Activated naive CD8-positive, alpha-beta T cell treated with anti-CD3 and anti-CD28 coated beads, Interleukin-2, amount 10 ng/mL, durations not matched to agents 7 days and 5 days (primary cell): ENCODE measurements around the gene SSPN. TPM values are rescaled to one million over a fixed set of nuclear protein-coding genes. Genes with fewer than 3 reads are reported as not detected.
"Not testable (repeated sequence)": the region's sequence is repeated elsewhere in the genome, so short reads cannot be mapped to it uniquely, and the experiment has no call there.

Experiments used
- ATAC-seq: fragments of 150-1000 bp; cut with Tn5 transposase; one replicate; pipeline ENCODE4 v1.10.0; 2021; ENCODE audit warnings: low read depth, moderate library complexity
- POLR2A ChIA-PET: fragments of 350-600 bp; sonication (Branson Sonifier 250); formaldehyde crosslinking; loops from one replicate; lab custom pipeline; 2021; ENCODE audit warnings: antibody characterized with exemption; lab: Charles Lee
- DNase-seq: peaks from one replicate; pipeline ENCODE4 v3.0.0; 2021
- H3K27ac Mint-ChIP-seq: one replicate; pipeline ENCODE4 v1.8.0; 2022; ENCODE audit warnings: mild to moderate bottlenecking, mixed read lengths
- H3K27me3 Mint-ChIP-seq: one replicate; pipeline ENCODE4 v1.8.0; 2022; ENCODE audit warnings: mild to moderate bottlenecking, moderate library complexity, mixed read lengths
- H3K36me3 Mint-ChIP-seq: one replicate; pipeline ENCODE4 v1.8.0; 2021; ENCODE audit warnings: mild to moderate bottlenecking, mixed read lengths
- H3K4me1 Mint-ChIP-seq: one replicate; pipeline ENCODE4 v1.8.0; 2021; ENCODE audit warnings: mixed read lengths
- H3K4me3 Mint-ChIP-seq: one replicate; pipeline ENCODE4 v1.8.0; 2022; ENCODE audit warnings: mild to moderate bottlenecking, moderate library complexity, mixed read lengths
- H3K9me3 Mint-ChIP-seq: one replicate; pipeline ENCODE4 v1.8.0; 2021; ENCODE audit warnings: mixed read lengths
- total RNA-seq, 2 experiments: library from RNA; stranded (reverse); gene quantifications; one replicate each; pipeline ENCODE4 v1.2.3, GENCODE V29; 2021

The SSPN gene
- total RNA-seq, 2 experiments from 2014 or later, result not detected

DNA sequence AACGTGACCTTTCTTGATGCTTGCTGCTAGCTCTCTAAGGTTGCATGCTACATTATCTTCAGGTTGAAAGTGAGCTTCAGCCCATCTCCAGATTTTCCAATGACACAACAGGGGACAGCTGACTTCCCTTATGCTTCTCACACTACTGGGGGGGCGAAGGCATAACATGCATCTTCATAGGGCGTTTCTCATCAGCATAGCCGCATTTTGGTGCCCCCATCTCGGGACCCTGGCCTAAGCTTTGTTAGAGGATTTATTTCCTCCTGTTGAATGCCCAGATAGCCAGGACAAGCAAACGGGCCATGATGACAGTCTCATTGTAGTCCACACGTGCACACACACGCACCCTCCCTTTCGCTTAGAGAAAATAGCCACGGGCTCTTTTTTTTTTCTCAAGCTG, 30.7 kb downstream of the SSPN start:
- H3K27me3 Mint-ChIP-seq, result peaks cover 44% of the 10 kb centered on the region
- H3K4me1 Mint-ChIP-seq, result peaks cover 2% of the 10 kb centered on the region
- no peaks in the 10 kb centered on the region for H3K36me3 Mint-ChIP-seq
- ATAC-seq, result no peak
- H3K9me3 Mint-ChIP-seq, result no peaks in the 10 kb centered on the region
- no peak overlapping the region for H3K27ac Mint-ChIP-seq
- H3K4me3 Mint-ChIP-seq, result no peak overlapping the region
- no peak for DNase-seq
- POLR2A ChIA-PET, result no interaction called here

DNA sequence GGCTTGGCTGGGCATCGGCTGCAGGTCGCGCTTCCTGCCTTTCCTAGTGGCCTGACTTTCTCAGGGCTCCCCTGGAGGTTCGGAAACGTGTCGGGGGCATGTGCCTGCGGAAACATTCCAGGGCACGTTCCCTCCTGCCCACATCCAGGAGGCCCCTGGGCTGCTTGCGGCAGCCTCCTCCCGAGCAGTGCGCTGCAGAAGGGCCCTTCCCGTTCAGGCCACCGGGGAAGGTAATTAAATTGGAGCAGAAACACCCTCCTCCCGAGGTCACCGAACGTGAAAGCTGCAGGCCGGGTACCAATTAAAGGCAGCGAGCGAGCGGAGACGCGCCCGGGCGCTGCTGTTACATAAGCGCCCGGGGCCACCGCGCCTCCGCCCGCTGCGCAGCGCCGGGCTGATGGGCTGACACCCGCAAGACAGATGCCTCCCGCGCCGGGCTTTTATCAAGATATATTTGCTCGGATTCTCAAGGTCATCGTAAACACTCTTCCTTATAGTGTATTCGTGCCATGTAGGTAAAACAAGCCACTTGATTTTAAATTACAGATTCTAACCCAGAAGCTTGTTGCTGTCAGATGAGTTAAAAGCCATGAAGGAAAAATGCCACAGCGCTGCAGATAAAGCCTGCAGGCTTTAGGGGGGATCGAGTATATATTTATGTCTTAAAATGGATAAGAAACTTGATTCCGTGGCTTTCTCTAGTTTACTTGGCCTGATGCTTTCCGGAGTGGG, 31.4 kb downstream of the SSPN start:
- peak overlapping the region; percentile 39 for H3K4me3 Mint-ChIP-seq
- POLR2A ChIA-PET, result no interaction called here
- DNase-seq (no peak), ATAC-seq (no peak)
- H3K27ac Mint-ChIP-seq, result no peak overlapping the region
- peaks cover 44% of the 10 kb centered on the region for H3K27me3 Mint-ChIP-seq
- peaks cover 2% of the 10 kb centered on the region for H3K4me1 Mint-ChIP-seq
- H3K9me3 Mint-ChIP-seq, result no peaks in the 10 kb centered on the region
- H3K36me3 Mint-ChIP-seq, result no peaks in the 10 kb centered on the region

DNA sequence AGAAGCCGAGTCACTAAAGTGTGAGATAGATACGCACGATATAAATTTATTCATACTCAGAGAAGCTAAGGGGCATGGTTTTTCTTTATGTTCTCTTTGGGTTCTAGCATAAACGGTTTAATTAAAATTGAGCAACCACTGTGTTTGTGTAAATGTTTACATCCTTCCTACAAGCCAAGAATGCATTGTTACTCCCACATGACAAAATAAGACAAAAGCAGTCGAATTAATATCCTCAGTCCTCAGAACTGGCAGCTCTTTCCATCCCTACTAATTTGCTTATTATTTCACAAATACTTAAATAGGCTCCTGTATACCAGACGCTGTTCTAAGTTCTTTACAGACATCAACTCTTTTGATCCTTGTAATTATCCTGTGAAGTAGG, 32.0 kb downstream of the SSPN start:
- H3K9me3 Mint-ChIP-seq, result no peaks in the 10 kb centered on the region
- POLR2A ChIA-PET, result no interaction called here
- H3K4me3 Mint-ChIP-seq, result no peak overlapping the region
- H3K36me3 Mint-ChIP-seq, result no peaks in the 10 kb centered on the region
- H3K27ac Mint-ChIP-seq, result no peak overlapping the region
- H3K4me1 Mint-ChIP-seq, result peaks cover 2% of the 10 kb centered on the region
- DNase-seq, result no peak
- ATAC-seq, result no peak
- H3K27me3 Mint-ChIP-seq, result peaks cover 48% of the 10 kb centered on the region

DNA sequence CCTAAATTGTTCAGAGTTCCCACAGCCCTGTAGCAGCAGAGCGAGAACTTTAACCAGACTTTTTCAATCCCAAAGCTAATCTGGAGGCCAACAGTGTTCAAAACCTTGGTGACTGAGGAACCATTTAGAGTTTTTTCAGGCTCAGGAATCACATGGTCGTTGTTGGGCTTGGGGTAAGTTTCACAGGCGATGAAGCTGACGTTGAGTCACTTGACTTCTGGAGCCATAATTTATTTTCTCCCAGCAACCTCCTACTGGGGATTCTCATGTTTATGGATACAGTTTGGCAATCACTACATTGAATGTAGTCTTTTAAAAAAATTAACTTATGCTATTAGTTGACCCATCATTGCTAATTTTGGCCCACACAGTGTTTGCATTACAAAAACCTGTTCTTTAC, 34.5 kb downstream of the SSPN start:
- H3K27ac Mint-ChIP-seq, result no peak overlapping the region
- POLR2A ChIA-PET, result no interaction called here
- H3K9me3 Mint-ChIP-seq, result no peaks in the 10 kb centered on the region
- DNase-seq (no peak), ATAC-seq (no peak)
- no peaks in the 10 kb centered on the region for H3K36me3 Mint-ChIP-seq
- peaks cover 49% of the 10 kb centered on the region for H3K27me3 Mint-ChIP-seq
- peaks cover 2% of the 10 kb centered on the region for H3K4me1 Mint-ChIP-seq
- H3K4me3 Mint-ChIP-seq, result no peak overlapping the region

DNA sequence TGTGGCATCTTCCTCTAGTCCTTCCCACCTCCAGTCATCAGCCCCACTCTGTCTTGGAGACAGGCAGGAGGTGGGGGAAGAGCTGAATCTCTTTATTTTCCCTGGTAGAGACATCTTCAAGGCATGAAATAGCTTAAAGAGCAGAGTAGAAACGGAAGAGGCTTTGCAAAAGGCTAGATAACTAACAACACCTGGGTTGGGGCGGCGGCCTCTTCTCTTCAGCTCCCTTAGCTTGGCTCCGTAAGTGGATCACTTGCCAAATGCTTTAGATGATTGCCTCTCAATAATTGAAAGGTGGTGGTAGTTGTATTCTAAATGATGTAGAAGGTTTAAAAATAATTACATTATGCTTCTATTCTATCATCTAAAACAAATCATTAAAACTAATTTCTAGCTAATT, 36.1 kb downstream of the SSPN start:
- POLR2A ChIA-PET, result no interaction called here
- no peak for DNase-seq
- H3K9me3 Mint-ChIP-seq, result no peaks in the 10 kb centered on the region
- H3K4me1 Mint-ChIP-seq, result peaks cover 2% of the 10 kb centered on the region
- no peak overlapping the region for H3K27ac Mint-ChIP-seq
- peaks cover 38% of the 10 kb centered on the region for H3K27me3 Mint-ChIP-seq
- no peak for ATAC-seq
- H3K4me3 Mint-ChIP-seq, result no peak overlapping the region
- H3K36me3 Mint-ChIP-seq, result no peaks in the 10 kb centered on the region

DNA sequence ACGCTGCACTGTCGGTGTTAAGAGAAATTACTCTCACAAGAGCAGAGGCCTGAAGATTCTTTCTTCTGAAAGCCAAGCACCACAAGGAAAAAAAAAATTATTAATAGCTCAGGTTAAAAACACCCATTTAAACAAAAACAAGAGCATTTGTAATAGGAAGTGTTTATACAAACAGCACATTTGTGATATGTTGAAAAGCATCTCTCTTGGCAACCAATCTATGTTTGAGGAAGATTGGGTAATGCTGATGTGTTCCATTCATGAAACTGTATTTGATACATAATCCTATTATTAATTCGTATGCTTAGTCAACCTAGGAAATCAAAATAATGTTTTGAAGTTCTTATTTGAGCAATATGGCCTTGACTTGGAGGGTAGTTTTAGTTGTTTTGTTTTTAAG, 36.5 kb downstream of the SSPN start:
- peaks cover 33% of the 10 kb centered on the region for H3K27me3 Mint-ChIP-seq
- peaks cover 2% of the 10 kb centered on the region for H3K4me1 Mint-ChIP-seq
- no peaks in the 10 kb centered on the region for H3K36me3 Mint-ChIP-seq
- no peaks in the 10 kb centered on the region for H3K9me3 Mint-ChIP-seq
- ATAC-seq, result no peak
- no peak overlapping the region for H3K27ac Mint-ChIP-seq
- POLR2A ChIA-PET, result no interaction called here
- no peak for DNase-seq
- H3K4me3 Mint-ChIP-seq, result no peak overlapping the region

DNA sequence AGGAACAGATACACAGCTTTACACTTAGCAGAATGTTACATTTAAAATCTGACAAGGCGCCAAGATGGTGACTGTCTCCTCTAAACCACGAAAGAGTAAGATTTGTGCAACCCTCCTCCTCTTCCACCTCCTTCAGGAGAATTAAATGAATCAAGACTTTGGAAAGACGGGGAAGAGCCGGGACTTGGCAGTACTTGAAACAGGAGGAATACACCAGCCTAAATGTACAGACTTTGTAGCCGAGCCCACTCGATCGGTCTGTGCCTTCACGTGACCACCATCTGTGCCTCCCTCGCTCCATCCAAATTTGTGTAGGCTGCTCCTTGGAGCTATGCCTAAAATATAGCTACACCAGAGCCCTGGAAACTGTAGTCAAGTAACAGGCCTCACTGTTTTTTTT, 38.3 kb downstream of the SSPN start:
- Mint-ChIP-seq H3K27ac (no peak overlapping the region), H3K4me3 (no peak overlapping the region)
- POLR2A ChIA-PET, result no interaction called here

DNA sequence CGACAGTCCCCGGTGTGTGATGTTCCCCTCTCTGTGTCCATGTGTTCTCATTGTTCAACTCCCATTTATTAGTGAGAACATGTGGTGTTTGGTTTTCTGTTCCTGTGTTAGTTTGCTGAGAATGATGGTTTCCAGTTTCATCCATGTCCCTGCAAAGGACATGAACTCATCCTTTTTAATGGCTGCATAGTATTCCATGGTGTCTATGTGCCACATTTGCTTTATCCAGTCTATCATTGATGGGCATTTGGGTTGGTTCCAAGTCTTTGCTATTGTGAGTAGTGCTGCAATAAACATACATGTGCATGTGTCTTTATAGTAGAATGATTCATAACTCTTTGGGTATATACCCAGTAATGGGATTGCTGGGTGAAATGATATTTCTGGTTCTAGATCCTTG, 40.1 kb downstream of the SSPN start:
- DNase-seq, H3K36me3 Mint-ChIP-seq, H3K4me3 Mint-ChIP-seq, H3K27ac Mint-ChIP-seq, POLR2A ChIA-PET, H3K9me3 Mint-ChIP-seq, ATAC-seq, H3K4me1 Mint-ChIP-seq: not testable (repeated sequence)
- peaks cover 22% of the 10 kb centered on the region for H3K27me3 Mint-ChIP-seq

More for the DNA sequence above, 38.3 kb downstream of the SSPN start:
- DNase-seq (no peak), ATAC-seq (no peak)
- Mint-ChIP-seq H3K27me3 (peaks cover 22% of the 10 kb centered on the region), H3K9me3 (no peaks in the 10 kb centered on the region), H3K36me3 (no peaks in the 10 kb centered on the region), H3K4me1 (peaks cover 1% of the 10 kb centered on the region)

DNA sequence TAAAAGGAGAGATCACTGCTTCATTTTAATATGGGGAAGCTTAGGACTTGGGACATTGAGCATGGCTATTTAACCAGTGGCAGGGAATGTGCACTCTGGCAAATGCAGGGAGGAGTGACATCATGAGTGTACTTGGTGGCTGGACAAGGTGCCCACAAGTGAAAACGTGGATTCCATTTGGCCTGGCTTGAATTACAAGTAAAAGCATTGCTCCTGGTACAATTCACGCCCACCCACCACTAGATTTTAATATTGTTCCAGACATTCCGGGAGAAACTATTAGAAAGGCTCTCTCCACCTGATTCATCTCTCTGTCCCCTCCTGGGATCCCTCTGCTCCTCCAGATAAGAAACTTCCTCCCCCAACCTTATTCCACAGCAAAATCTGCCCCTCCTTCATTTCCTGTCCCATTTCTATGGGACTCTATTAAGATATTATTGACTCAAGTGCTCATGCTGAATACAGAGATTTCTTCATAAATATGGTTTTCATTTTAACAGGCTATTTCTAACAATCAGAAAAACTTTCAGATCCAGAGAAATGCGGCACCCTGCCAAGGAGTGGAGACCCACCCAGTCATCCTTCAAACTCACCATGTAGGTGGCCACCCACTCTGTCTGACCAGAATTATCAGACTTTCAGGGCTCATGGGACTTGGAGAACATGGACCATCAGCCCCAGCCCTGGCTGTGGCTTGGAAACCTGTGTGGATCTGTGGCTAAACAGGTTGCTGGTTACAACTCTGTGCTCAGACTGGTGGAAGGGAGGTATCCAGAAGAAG, 43.2 kb downstream of the SSPN start:
- DNase-seq (no peak), ATAC-seq (no peak)
- H3K27me3 Mint-ChIP-seq, result peaks cover 27% of the 10 kb centered on the region
- no peak overlapping the region for H3K27ac Mint-ChIP-seq
- H3K4me3 Mint-ChIP-seq, result no peak overlapping the region
- H3K36me3 Mint-ChIP-seq, result no peaks in the 10 kb centered on the region
- POLR2A ChIA-PET, result no interaction called here
- H3K4me1 Mint-ChIP-seq, result no peaks in the 10 kb centered on the region
- no peaks in the 10 kb centered on the region for H3K9me3 Mint-ChIP-seq

DNA sequence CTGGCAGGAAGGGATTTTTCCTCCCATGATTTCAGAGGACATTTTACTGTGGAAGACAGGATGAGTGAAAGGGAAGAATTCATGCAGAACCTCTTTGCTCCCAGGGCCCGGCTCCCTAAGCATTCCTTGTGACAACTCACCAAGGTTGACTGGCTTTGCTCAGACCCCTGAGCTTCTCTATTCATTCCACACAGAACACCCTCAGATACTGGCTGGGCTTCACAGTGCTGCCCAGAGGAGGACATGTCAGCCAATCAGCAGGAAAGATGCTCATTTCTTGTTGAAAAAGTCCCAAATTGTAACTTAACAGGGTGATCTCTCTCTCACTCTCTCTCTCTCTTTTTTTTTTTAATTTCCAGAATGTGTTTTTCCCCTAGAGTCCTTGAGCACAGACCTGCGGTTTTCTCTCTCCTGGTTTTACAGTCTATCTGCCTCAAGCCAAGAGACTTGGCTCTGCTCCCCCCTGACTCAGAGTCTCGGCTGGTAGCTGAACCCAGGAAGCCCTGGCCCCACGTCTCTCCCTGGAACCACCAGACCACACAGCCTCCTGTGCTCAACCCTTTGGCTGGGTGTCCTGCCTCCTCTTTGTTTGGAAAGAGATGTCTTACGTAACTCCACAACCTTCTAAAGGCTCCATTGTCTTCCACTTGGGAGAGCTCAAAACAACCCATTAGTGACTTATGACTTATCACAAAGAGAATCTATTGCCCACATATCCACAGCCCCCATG, 43.9 kb downstream of the SSPN start:
- Mint-ChIP-seq H3K4me3 (no peak overlapping the region), H3K27me3 (peaks cover 25% of the 10 kb centered on the region), H3K36me3 (no peaks in the 10 kb centered on the region), H3K27ac (no peak overlapping the region), H3K9me3 (no peaks in the 10 kb centered on the region), H3K4me1 (no peaks in the 10 kb centered on the region)
- ATAC-seq (no peak), DNase-seq (no peak)
- POLR2A ChIA-PET, result no interaction called here

DNA sequence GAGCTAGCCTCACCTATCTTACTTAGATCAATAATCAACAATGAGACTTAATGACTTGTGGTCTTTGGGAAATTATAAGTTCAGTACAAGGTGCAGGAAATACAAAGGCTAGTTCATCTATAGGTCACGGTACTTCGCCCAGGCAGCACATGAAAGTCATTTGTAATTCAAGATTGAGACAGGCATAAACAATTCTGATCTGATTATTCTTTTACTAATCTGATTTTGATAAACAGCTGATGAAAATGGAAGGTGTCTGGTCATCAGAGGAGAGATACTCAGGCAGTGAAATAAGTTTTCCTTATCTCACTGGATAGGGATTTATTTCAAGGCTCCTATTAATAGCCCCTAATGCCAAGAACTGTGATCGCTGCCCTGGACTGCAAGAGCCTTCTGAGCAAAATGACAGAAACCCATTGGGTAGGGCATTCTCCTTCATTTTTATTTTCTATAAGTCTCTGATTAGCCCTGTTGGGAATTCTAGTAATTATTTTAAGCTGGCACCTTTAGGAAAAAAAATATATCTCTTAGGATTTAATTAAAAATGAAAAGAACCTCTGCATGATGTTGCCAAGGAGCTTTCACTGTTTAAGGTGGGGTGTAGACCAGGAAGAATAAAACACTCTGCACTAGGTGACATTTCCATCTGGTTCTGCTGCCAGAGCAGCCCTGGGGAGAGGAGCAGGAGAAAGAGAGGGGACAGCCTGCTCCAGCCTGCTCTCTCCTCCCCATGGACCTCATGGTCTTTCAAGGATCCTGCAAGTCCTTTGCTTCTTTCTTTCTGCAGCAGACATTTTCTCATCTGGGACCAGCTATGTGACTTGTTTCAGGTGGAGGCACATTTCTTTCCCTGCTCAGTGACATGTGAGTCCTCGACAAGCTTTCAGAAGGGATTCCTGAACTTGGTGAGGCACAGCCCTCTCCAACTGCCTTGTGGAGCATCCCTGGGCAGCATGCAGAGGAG, 44.8 kb downstream of the SSPN start:
- peaks cover 25% of the 10 kb centered on the region for H3K27me3 Mint-ChIP-seq
- no peak for DNase-seq
- H3K9me3 Mint-ChIP-seq, result no peaks in the 10 kb centered on the region
- H3K27ac Mint-ChIP-seq, result no peak overlapping the region
- no peak for ATAC-seq
- no peaks in the 10 kb centered on the region for H3K36me3 Mint-ChIP-seq
- POLR2A ChIA-PET, result no interaction called here
- H3K4me1 Mint-ChIP-seq, result peaks cover under 1% of the 10 kb centered on the region
- H3K4me3 Mint-ChIP-seq, result no peak overlapping the region

DNA sequence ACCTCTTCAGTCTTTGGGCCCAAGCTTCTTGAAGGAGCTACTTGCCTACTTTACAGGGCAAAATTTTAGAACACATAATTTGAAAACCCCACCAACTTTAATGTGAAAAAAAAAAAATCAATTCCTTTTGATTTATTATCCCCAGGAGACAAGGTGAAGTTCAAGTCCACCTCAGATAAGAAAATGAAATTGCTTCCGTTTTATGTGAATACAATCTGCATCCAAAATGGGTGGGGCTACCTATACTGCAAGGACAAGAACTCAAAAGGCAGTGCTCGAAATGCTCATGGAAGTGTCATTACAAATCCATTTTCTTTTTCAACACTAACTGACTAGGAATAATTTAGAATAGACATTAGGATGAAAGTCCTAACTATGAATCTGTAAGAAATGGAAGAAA, 45.7 kb downstream of the SSPN start:
- Mint-ChIP-seq H3K4me3 (no peak overlapping the region), H3K27ac (no peak overlapping the region), H3K36me3 (no peaks in the 10 kb centered on the region), H3K27me3 (peaks cover 25% of the 10 kb centered on the region), H3K9me3 (no peaks in the 10 kb centered on the region), H3K4me1 (peaks cover 4% of the 10 kb centered on the region)
- POLR2A ChIA-PET, result no interaction called here
- no peak for ATAC-seq
- no peak for DNase-seq

DNA sequence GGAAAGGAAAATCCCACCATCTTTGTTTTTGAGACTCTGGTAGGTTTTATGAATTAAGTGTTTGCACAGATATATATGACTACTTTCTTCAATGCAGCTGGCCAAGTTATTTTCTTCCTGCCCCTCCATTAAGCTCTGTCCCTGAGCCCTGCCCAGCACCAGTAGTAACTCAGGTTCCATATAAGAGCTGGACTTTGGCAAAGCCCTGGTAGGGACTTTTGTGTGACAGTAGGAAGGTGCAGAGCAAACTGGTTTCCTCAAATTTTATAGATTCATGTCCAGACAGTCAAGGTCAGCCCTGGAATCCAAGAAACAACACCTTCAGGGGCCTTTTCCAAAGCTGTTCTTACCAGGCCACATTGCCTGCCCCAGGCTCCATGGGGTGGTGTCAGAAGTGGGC, 47.3 kb downstream of the SSPN start:
- no peaks in the 10 kb centered on the region for H3K36me3 Mint-ChIP-seq
- DNase-seq (no peak), ATAC-seq (no peak)
- H3K4me1 Mint-ChIP-seq, result peaks cover 4% of the 10 kb centered on the region
- peaks cover 22% of the 10 kb centered on the region for H3K27me3 Mint-ChIP-seq
- no peak overlapping the region for H3K4me3 Mint-ChIP-seq
- H3K9me3 Mint-ChIP-seq, result no peaks in the 10 kb centered on the region
- POLR2A ChIA-PET, result no interaction called here
- H3K27ac Mint-ChIP-seq, result no peak overlapping the region
